Measurements from ENCODE around the gene GNG12.

- TF ChIP-seq CTCF (IDR thresholded peaks at IDR 0.05; ENCODE audit: insufficient read depth, low read length, poor library complexity, severe bottlenecking) (no peak), EZH2phosphoT487 (conservative IDR thresholded peaks at IDR 0.05; ENCODE audit: low read length) (no peak)
Measured at GRCh38 chr1:67673468-67674201, 159.6 kb downstream of the GNG12 start.

Measured in SU-DHL-6 (cell line).